Uterus (tissue), 2 donors: ENCODE data around the gene TMEM255B.
"Not testable (repeated sequence)": the region's sequence is repeated elsewhere in the genome, so short reads cannot be mapped to it uniquely, and the experiment has no call there.

ENCODE experiments used
- POLR2A ChIP-seq, 2 donors: fragments of 450-650 bp; IDR thresholded peaks; one replicate each; pipeline ENCODE4 v1.6.1; 2016; ENCODE audit warnings: antibody characterized with exemption in 2 of 2, mild to moderate bottlenecking in 1 of 2, moderate library complexity in 1 of 2
- TF ChIP-seq, protein P1 (sequence below), 4 experiments: fragments of 200-600 bp in 2 of 4; fragments of 450-650 bp in 2 of 4; sonication (generic) in 2 of 4; IDR thresholded peaks; one replicate each; pipeline ENCODE4 v1.5.1; 2016 to 2019; ENCODE audit warnings: antibody characterized with exemption in 4 of 4, mild to moderate bottlenecking in 2 of 4, moderate library complexity in 1 of 4

- TF ChIP-seq, protein P1, sequence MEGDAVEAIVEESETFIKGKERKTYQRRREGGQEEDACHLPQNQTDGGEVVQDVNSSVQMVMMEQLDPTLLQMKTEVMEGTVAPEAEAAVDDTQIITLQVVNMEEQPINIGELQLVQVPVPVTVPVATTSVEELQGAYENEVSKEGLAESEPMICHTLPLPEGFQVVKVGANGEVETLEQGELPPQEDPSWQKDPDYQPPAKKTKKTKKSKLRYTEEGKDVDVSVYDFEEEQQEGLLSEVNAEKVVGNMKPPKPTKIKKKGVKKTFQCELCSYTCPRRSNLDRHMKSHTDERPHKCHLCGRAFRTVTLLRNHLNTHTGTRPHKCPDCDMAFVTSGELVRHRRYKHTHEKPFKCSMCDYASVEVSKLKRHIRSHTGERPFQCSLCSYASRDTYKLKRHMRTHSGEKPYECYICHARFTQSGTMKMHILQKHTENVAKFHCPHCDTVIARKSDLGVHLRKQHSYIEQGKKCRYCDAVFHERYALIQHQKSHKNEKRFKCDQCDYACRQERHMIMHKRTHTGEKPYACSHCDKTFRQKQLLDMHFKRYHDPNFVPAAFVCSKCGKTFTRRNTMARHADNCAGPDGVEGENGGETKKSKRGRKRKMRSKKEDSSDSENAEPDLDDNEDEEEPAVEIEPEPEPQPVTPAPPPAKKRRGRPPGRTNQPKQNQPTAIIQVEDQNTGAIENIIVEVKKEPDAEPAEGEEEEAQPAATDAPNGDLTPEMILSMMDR (IDR thresholded peaks at IDR 0.05), result not testable (repeated sequence)
- not testable (repeated sequence) for TF ChIP-seq POLR2A (IDR thresholded peaks at IDR 0.05)
These were observed 75.0 kb downstream of the TMEM255B start for GRCh38 chr13:113834006-113834405.
